ENCODE measurements around the gene CADPS2.

GRCh38 chr7:122369756-122370155 lies 516.5 kb downstream of the CADPS2 start:
- TF ChIP-seq EZH2 (IDR thresholded peaks at IDR 0.05; ENCODE audit: borderline replicate concordance, insufficient read depth, low read depth, low read length, poor library complexity, severe bottlenecking), result no peak
- TF ChIP-seq, protein P1, sequence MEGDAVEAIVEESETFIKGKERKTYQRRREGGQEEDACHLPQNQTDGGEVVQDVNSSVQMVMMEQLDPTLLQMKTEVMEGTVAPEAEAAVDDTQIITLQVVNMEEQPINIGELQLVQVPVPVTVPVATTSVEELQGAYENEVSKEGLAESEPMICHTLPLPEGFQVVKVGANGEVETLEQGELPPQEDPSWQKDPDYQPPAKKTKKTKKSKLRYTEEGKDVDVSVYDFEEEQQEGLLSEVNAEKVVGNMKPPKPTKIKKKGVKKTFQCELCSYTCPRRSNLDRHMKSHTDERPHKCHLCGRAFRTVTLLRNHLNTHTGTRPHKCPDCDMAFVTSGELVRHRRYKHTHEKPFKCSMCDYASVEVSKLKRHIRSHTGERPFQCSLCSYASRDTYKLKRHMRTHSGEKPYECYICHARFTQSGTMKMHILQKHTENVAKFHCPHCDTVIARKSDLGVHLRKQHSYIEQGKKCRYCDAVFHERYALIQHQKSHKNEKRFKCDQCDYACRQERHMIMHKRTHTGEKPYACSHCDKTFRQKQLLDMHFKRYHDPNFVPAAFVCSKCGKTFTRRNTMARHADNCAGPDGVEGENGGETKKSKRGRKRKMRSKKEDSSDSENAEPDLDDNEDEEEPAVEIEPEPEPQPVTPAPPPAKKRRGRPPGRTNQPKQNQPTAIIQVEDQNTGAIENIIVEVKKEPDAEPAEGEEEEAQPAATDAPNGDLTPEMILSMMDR (IDR thresholded peaks at IDR 0.05), result no peak
